ENCODE data around the gene ERVH48-1.

DNA sequence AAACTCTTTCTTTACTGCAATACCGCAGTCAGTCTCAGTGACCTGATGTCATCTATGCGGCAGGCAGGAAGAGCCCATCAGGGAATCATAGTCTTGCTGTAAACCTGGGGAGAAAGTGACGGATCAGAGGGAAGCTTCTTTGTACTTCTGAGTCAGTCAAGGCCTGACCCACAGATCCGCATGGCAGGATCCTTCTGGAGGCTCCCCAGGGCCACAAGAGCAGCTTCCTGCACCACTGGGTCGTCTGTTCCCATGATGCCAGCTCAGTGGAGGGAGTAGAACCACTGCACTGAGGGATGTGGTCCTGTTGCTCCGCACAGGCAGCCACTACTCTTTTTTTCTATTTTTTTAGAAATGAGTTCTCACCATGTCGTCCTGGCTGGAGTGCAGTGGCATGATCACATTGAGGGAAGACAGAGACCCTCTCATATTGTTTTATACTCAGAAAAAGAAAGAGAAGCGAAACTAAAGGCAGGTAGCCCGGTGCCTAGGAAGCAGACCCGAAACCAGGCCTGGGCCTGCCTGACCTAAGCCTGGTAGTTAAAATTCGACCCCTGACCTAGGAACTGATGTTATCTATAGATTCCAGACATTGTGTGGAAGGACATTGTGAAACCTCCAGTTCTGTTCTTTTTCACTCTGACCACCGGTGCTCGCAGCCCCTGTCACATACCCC lies 6.3 kb upstream of the ERVH48-1 start:
- no peak for TF ChIP-seq EZH2phosphoT487 (IDR thresholded peaks at IDR 0.05; ENCODE audit: borderline replicate concordance, low read depth, low read length)
- TF ChIP-seq, protein P1, sequence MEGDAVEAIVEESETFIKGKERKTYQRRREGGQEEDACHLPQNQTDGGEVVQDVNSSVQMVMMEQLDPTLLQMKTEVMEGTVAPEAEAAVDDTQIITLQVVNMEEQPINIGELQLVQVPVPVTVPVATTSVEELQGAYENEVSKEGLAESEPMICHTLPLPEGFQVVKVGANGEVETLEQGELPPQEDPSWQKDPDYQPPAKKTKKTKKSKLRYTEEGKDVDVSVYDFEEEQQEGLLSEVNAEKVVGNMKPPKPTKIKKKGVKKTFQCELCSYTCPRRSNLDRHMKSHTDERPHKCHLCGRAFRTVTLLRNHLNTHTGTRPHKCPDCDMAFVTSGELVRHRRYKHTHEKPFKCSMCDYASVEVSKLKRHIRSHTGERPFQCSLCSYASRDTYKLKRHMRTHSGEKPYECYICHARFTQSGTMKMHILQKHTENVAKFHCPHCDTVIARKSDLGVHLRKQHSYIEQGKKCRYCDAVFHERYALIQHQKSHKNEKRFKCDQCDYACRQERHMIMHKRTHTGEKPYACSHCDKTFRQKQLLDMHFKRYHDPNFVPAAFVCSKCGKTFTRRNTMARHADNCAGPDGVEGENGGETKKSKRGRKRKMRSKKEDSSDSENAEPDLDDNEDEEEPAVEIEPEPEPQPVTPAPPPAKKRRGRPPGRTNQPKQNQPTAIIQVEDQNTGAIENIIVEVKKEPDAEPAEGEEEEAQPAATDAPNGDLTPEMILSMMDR (conservative IDR thresholded peaks at IDR 0.05; ENCODE audit: low read length), result no peak
